ENCODE data around the gene CARS2.
"Not testable (repeated sequence)": the region's sequence is repeated elsewhere in the genome, so short reads cannot be mapped to it uniquely, and the experiment has no call there.

CARS2 gene

GRCh38 chr13:110658218-110658911 is 47.6 kb downstream of the CARS2 start:
- not testable (repeated sequence) for H3K27ac ChIP-seq; DNase-seq (ENCODE audit: low read depth, low spot score)

- H3K27ac ChIP-seq: no peak overlapping the region
These were observed 48.7 kb downstream of the CARS2 start for GRCh38 chr13:110657196-110657595.

GRCh38 chr13:110653851-110654250 is 52.1 kb downstream of the CARS2 start:
- H3K27ac ChIP-seq: no peak overlapping the region

More at GRCh38 chr13:110657196-110657595, 48.7 kb downstream of the CARS2 start:
- no peak for DNase-seq (ENCODE audit: low read depth, low spot score)

GRCh38 chr13:110653271-110653670 is 52.6 kb downstream of the CARS2 start:
- H3K27ac ChIP-seq: no peak overlapping the region
- DNase-seq (ENCODE audit: low read depth, low spot score): no peak

More at GRCh38 chr13:110653851-110654250, 52.1 kb downstream of the CARS2 start:
- no peak for DNase-seq (ENCODE audit: low read depth, low spot score)

- no peak for DNase-seq (ENCODE audit: low read depth, low spot score)
- no peak overlapping the region for H3K27ac ChIP-seq
These were observed 53.2 kb downstream of the CARS2 start for GRCh38 chr13:110652764-110653163.

- no peak for DNase-seq (ENCODE audit: low read depth, low spot score)
- no peak overlapping the region for H3K27ac ChIP-seq
These were observed 53.6 kb downstream of the CARS2 start for GRCh38 chr13:110652231-110652730.

- H3K27ac ChIP-seq: no peak overlapping the region
- no peak for DNase-seq (ENCODE audit: low read depth, low spot score)
These were observed 54.1 kb downstream of the CARS2 start for GRCh38 chr13:110651726-110652230.

GRCh38 chr13:110651271-110651670 is 54.6 kb downstream of the CARS2 start:
- no peak for DNase-seq (ENCODE audit: low read depth, low spot score)
- H3K27ac ChIP-seq: no peak overlapping the region

- DNase-seq (ENCODE audit: low read depth, low spot score): no peak
- H3K27ac ChIP-seq: no peak overlapping the region
These were observed 55.5 kb downstream of the CARS2 start for GRCh38 chr13:110650436-110650835.

GRCh38 chr13:110649551-110649950 is 56.4 kb downstream of the CARS2 start:
- DNase-seq (ENCODE audit: low read depth, low spot score): no peak
- H3K27ac ChIP-seq: no peak overlapping the region

- no peak for DNase-seq (ENCODE audit: low read depth, low spot score)
- H3K27ac ChIP-seq: no peak overlapping the region
These were observed 57.0 kb downstream of the CARS2 start for GRCh38 chr13:110648848-110649421.

- no peak overlapping the region for H3K27ac ChIP-seq
- DNase-seq (ENCODE audit: low read depth, low spot score): no peak
These were observed 57.6 kb downstream of the CARS2 start for GRCh38 chr13:110648146-110648819.

- no peak for DNase-seq (ENCODE audit: low read depth, low spot score)
- H3K27ac ChIP-seq: no peak overlapping the region
These were observed 58.6 kb downstream of the CARS2 start for GRCh38 chr13:110647365-110647737.

- no peak for DNase-seq (ENCODE audit: low read depth, low spot score)
- no peak overlapping the region for H3K27ac ChIP-seq
These were observed 59.2 kb downstream of the CARS2 start for GRCh38 chr13:110646442-110647364.

- DNase-seq (ENCODE audit: low read depth, low spot score): no peak
These were observed 60.2 kb downstream of the CARS2 start for GRCh38 chr13:110645750-110646149.

GRCh38 chr13:110644892-110645521 is 60.9 kb downstream of the CARS2 start:
- H3K27ac ChIP-seq: no peak overlapping the region
- no peak for DNase-seq (ENCODE audit: low read depth, low spot score)

More at GRCh38 chr13:110645750-110646149, 60.2 kb downstream of the CARS2 start:
- H3K27ac ChIP-seq: no peak overlapping the region

- DNase-seq (ENCODE audit: low read depth, low spot score): no peak
- no peak overlapping the region for H3K27ac ChIP-seq
These were observed 62.0 kb downstream of the CARS2 start for GRCh38 chr13:110643768-110644421.

- H3K27ac ChIP-seq: no peak overlapping the region
- no peak for DNase-seq (ENCODE audit: low read depth, low spot score)
These were observed 62.6 kb downstream of the CARS2 start for GRCh38 chr13:110643324-110643723.

All from epithelial cell of prostate (primary cell).